LNCAP (cell line): ENCODE results near the gene ACVR1.

Experiments used
- CTCF ChIP-seq: fragments of 450-650 bp; IDR thresholded peaks from 2 replicates; pipeline ENCODE4 v1.5.1; 2017; ENCODE audit warnings: mild to moderate bottlenecking

The ACVR1 gene

GRCh38 chr2:157918319-157918718 lies 42.2 kb upstream of the ACVR1 start:
- no peak for TF ChIP-seq CTCF

- TF ChIP-seq CTCF = no peak
Measured at GRCh38 chr2:157911750-157912149, 35.6 kb upstream of the ACVR1 start.

- TF ChIP-seq CTCF = no peak
Measured at GRCh38 chr2:157911246-157911645, 35.1 kb upstream of the ACVR1 start.

- no peak for TF ChIP-seq CTCF
Measured at GRCh38 chr2:157905092-157905491, 29.0 kb upstream of the ACVR1 start.

- no peak for TF ChIP-seq CTCF
Measured at GRCh38 chr2:157903626-157904025, 27.5 kb upstream of the ACVR1 start.

GRCh38 chr2:157903151-157903550 lies 27.0 kb upstream of the ACVR1 start:
- TF ChIP-seq CTCF = no peak

- no peak for TF ChIP-seq CTCF
Measured at GRCh38 chr2:157902692-157903091, 26.6 kb upstream of the ACVR1 start.

- peak; percentile 34; the same call in 1 of the 2 replicates for TF ChIP-seq CTCF
Measured at GRCh38 chr2:157901325-157901724, 25.2 kb upstream of the ACVR1 start.
